Erythroblast (primary cell): Measurements from ENCODE around the gene KIAA1549.

Source experiments
- GATA1 ChIP-seq: IDR thresholded peaks from 2 replicates; pipeline ENCODE4 v1.6.1; 2011; ENCODE audit warnings: low read depth, mild to moderate bottlenecking, control low read depth, low read length, moderate library complexity
- POLR2A ChIP-seq: IDR thresholded peaks from 2 replicates; pipeline ENCODE4 v1.6.1; 2011; ENCODE audit warnings: mild to moderate bottlenecking, low read length

DNA sequence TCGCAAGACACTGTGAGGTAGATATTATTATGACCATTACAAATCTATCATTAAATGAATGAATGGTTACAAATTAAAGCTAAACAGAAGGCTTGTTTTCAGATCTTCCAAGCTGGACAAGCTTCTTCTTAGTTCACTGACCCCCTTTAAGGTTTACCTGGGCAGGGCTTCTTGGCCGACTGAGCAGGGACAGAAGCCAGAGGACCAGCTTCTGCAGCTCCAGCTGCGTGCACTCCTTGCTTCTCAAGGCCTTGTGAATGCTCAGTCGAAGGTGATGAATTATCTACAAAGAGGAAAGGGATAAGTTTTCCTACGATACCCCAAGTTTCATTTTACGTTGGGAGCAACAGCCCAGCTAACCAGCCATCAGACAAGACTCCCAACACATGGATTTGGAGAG lies 45.4 kb upstream of the KIAA1549 start:
- TF ChIP-seq POLR2A (no peak), GATA1 (no peak)
